SK-N-SH treated with all-trans-retinoic acid at 6 μM for 48 hours (cell line): ENCODE measurements around the gene PSD2.

Experiments
- OSR1 ChIP-seq: fragments of 250-450 bp; sonication (Bioruptor Pico); IDR thresholded peaks from 2 replicates; pipeline ENCODE4 v1.8.0; 2022; ENCODE audit warnings: moderate library complexity, mild to moderate bottlenecking, inconsistent platforms
- PATZ1 ChIP-seq: fragments of 250-450 bp; sonication (Bioruptor Pico); IDR thresholded peaks from 2 replicates; pipeline ENCODE4 v1.8.0; 2020; ENCODE audit warnings: mild to moderate bottlenecking, moderate library complexity, borderline replicate concordance
- SNAI2 ChIP-seq: fragments of 250-450 bp; sonication (Bioruptor Pico); IDR thresholded peaks from 2 replicates; pipeline ENCODE4 v1.5.0; 2020; ENCODE audit warnings: mild to moderate bottlenecking, moderate library complexity
- TOX ChIP-seq: fragments of 250-450 bp; sonication (Bioruptor Pico); IDR thresholded peaks from 2 replicates; pipeline ENCODE4 v1.8.0; 2021; ENCODE audit warnings: mild to moderate bottlenecking, moderate library complexity, borderline replicate concordance

DNA sequence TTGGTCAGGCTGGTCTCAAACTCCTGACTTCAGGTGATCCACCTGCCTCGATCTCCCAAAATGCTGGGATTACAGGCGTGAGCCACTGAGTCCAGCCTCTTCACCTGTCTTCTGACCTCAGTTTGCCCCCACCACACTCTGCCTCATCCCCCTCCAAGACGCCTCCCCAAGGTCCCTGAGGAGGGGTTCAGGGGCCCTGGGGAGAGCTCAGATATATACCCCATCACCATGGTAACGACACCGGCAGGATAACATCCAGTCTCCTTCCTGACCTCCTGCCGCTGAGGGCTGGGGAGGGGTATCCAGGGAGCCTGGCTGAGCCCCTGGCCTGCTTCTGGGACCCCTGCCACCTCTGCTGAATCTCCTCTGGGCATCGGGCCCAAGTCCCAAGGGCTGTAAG, 19.7 kb upstream of the PSD2 start:
- TF ChIP-seq OSR1 (CRISPR knock-in tag) (no peak), PATZ1 (no peak), TOX (CRISPR knock-in tag) (no peak), SNAI2 (CRISPR knock-in tag) (no peak)
